Measurements from ENCODE around the gene CDKN2AIPNL. TPM values are rescaled to one million over a fixed set of nuclear protein-coding genes. Genes with fewer than 3 reads are reported as not detected.

Gene CDKN2AIPNL
- total and polyA plus RNA-seq, 5 experiments from 2014 or later: 18.3 to 34.2 (median 28.0) TPM

DNA sequence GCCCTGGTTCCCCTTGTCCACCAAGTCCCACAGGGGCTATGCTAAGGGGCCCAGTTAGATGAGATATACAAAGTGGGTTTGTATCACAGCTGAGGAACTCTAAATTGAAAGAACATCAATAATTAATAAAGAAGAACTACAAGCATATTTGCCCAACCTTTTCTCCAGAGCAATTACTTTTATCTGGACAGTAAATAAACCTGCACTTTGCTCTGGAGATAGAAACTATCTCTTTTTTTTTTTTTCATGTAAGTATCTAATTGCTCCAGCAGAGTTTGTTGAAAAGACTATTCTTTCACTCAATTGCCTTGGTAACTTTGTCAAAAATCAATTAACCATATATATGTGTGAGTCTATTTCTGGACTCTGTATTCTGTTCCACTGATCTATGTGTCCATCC lies 6.0 kb upstream of the CDKN2AIPNL start:
- no peak overlapping the region for H3K4me3 Mint-ChIP-seq
- POLR2A ChIA-PET: interaction anchor here (0.7 kb wide), 1 partner anchor 56 kb away, joined by 3 read pairs; no protein-coding TSS in a partner anchor
- ATAC-seq (no peak), DNase-seq (no peak)
- H3K4me1 Mint-ChIP-seq: peaks cover 0 to 6% (median 3%) of the 10 kb centered on the region in 4 donors
- H3K36me3 Mint-ChIP-seq: no peaks in the 10 kb centered on the region
- no peaks in the 10 kb centered on the region for H3K9me3 Mint-ChIP-seq
- H3K27me3 Mint-ChIP-seq: peaks cover 0 to 2% (median 0%) of the 10 kb centered on the region in 5 donors
- H3K27ac Mint-ChIP-seq: no peak overlapping the region

GRCh38 chr5:134413046-134413445 lies 1.4 kb upstream of the CDKN2AIPNL start:
- H3K36me3 Mint-ChIP-seq: peaks cover 0 to 10% (median 0%) of the 10 kb centered on the region in 3 donors
- no peaks in the 10 kb centered on the region for H3K9me3 Mint-ChIP-seq
- H3K27me3 Mint-ChIP-seq: no peaks in the 10 kb centered on the region
- peaks cover 14 to 41% (median 36%) of the 10 kb centered on the region in 4 donors for H3K4me1 Mint-ChIP-seq
- DNase-seq: no peak
- no peak for ATAC-seq
- H3K27ac Mint-ChIP-seq: peak overlapping the region in 9 of 10 donors; percentile 10 to 93 (median 64)
- POLR2A ChIA-PET: interaction anchor here (0.9 to 6.4 kb wide), 6 partner anchors 15 to 219 kb away, joined by 3 to 137 read pairs (median 4); partner anchors contain the start of gene JADE2
- H3K4me3 Mint-ChIP-seq: peak overlapping the region in 9 of 10 donors; percentile 19 to 95 (median 65)

- DNase-seq (no peak), ATAC-seq (no peak)
- Mint-ChIP-seq H3K27ac (peak overlapping the region; percentile 83 to 96 (median 92)), H3K27me3 (no peaks in the 10 kb centered on the region), H3K36me3 (peaks cover 0 to 24% (median 0%) of the 10 kb centered on the region in 3 donors), H3K9me3 (no peaks in the 10 kb centered on the region), H3K4me1 (peaks cover 16 to 41% (median 36%) of the 10 kb centered on the region in 4 donors), H3K4me3 (peak overlapping the region; percentile 88 to 95 (median 93))
- POLR2A ChIA-PET: interaction anchor here (0.6 to 6.4 kb wide), 27 partner anchors 9 to 347 kb away, joined by 3 to 137 read pairs (median 4); partner anchors contain the start of genes DDX46, JADE2, PPP2CA and SKP1
Measured at GRCh38 chr5:134411228-134411545, 494 bp downstream of the CDKN2AIPNL start.

GRCh38 chr5:134410822-134411221 lies 859 bp downstream of the CDKN2AIPNL start:
- POLR2A ChIA-PET: interaction anchor here (0.9 to 6.4 kb wide), 20 partner anchors 13 to 184 kb away, joined by 3 to 137 read pairs (median 5); partner anchors contain the start of genes JADE2, PPP2CA and UBE2B
- Mint-ChIP-seq H3K36me3 (peaks cover 0 to 27% (median 0%) of the 10 kb centered on the region in 3 donors), H3K9me3 (no peaks in the 10 kb centered on the region), H3K4me1 (peaks cover 16 to 41% (median 36%) of the 10 kb centered on the region in 4 donors), H3K27ac (peak overlapping the region; percentile 79 to 96 (median 92)), H3K4me3 (peak overlapping the region; percentile 88 to 95 (median 93)), H3K27me3 (no peaks in the 10 kb centered on the region)
- DNase-seq (no peak), ATAC-seq (no peak)

DNA sequence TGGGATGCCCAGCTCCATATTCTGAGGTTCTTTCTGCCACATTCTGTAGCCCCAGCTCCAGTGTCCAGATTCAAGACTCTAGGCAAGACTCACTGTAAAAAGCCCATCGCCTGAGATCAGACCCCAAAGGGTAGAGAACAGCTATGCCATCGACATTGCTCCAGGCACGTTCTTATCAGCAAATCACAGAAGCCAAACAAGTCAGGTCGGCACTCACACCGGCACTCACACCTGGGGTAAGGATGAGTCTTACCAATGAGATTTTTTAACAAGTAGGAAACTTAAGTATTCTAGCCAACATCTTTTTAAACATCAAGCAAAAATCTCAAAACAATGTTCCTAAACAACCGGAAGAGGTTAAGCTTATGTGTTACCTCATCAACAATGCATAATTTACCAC lies 2.4 kb downstream of the CDKN2AIPNL start:
- peak overlapping the region in 6 of 10 donors; percentile 5 to 48 (median 28) for H3K4me3 Mint-ChIP-seq
- peaks cover 16 to 41% (median 36%) of the 10 kb centered on the region in 4 donors for H3K4me1 Mint-ChIP-seq
- H3K9me3 Mint-ChIP-seq: no peaks in the 10 kb centered on the region
- DNase-seq (no peak), ATAC-seq (no peak)
- peaks cover 0 to 37% (median 0%) of the 10 kb centered on the region in 3 donors for H3K36me3 Mint-ChIP-seq
- POLR2A ChIA-PET: interaction anchor here (1.1 to 2.8 kb wide), 5 partner anchors 11 to 117 kb away, joined by 4 to 22 read pairs (median 4); partner anchors contain the start of gene UBE2B
- no peaks in the 10 kb centered on the region for H3K27me3 Mint-ChIP-seq
- H3K27ac Mint-ChIP-seq: peak overlapping the region in 4 of 10 donors; percentile 5 to 60 (median 56)

GRCh38 chr5:134406390-134406789 lies 5.3 kb downstream of the CDKN2AIPNL start:
- no peaks in the 10 kb centered on the region for H3K27me3 Mint-ChIP-seq
- no peak for DNase-seq
- ATAC-seq: no peak
- POLR2A ChIA-PET: interaction anchor here (0.7 to 2.2 kb wide), 2 partner anchors 119 to 180 kb away, joined by 4 to 7 read pairs; partner anchors contain the start of gene JADE2
- H3K4me3 Mint-ChIP-seq: no peak overlapping the region
- no peaks in the 10 kb centered on the region for H3K9me3 Mint-ChIP-seq
- H3K36me3 Mint-ChIP-seq: peaks cover 0 to 56% (median 0%) of the 10 kb centered on the region in 3 donors
- peaks cover 7 to 26% (median 23%) of the 10 kb centered on the region in 4 donors for H3K4me1 Mint-ChIP-seq
- H3K27ac Mint-ChIP-seq: no peak overlapping the region

GRCh38 chr5:134403951-134404350 lies 7.7 kb downstream of the CDKN2AIPNL start:
- POLR2A ChIA-PET: interaction anchor here (0.6 kb wide), 1 partner anchor 136 kb away, joined by 6 read pairs; no protein-coding TSS in a partner anchor

DNA sequence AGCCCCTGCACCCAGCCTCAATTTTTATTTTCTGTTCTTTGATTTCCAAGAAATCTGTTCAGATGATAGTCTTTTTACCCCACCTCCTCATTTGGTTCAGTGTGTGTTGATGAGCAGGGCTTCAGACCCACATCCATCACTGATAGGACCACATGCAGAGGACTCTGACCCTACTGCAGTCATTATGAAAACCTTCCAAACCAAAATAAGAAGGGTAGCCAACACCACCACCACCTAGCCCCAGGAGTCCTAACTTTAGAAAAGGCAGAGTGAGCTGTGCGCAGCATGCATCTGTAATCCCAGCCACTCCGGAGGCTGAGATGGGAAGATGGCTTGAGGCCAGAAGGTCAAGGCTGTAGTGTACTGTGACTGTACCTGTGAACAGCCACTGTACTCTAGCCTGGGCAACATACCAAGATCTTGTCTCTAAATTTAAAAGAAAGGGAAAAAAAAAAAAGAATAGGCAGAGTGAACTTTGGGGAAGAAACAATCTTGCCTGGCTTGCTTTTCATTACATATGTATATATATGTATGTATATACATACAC lies 13.0 kb downstream of the CDKN2AIPNL start:
- Mint-ChIP-seq H3K36me3 (peaks cover 0 to 57% (median 6%) of the 10 kb centered on the region in 3 donors), H3K9me3 (no peaks in the 10 kb centered on the region), H3K27ac (peak overlapping the region in 4 of 10 donors; percentile 9 to 45 (median 32)), H3K4me3 (no peak overlapping the region), H3K4me1 (peaks cover 0 to 5% (median 2%) of the 10 kb centered on the region in 4 donors), H3K27me3 (no peaks in the 10 kb centered on the region)
- DNase-seq (no peak), ATAC-seq (no peak)
- POLR2A ChIA-PET: interaction anchor here (1.2 to 1.9 kb wide), 3 partner anchors 9 to 15 kb away, joined by 4 to 6 read pairs (median 5); no protein-coding TSS in a partner anchor

More at GRCh38 chr5:134403951-134404350, 7.7 kb downstream of the CDKN2AIPNL start:
- H3K9me3 Mint-ChIP-seq: no peaks in the 10 kb centered on the region
- no peak for DNase-seq
- peaks cover 0 to 53% (median 2%) of the 10 kb centered on the region in 3 donors for H3K36me3 Mint-ChIP-seq
- no peak overlapping the region for H3K4me3 Mint-ChIP-seq
- peak overlapping the region in 2 of 10 donors; percentile 27 to 34 for H3K27ac Mint-ChIP-seq
- peaks cover under 1 to 5% (median 2%) of the 10 kb centered on the region in 4 donors for H3K4me1 Mint-ChIP-seq
- no peaks in the 10 kb centered on the region for H3K27me3 Mint-ChIP-seq
- ATAC-seq: no peak

GRCh38 chr5:134397196-134397595 lies 14.5 kb downstream of the CDKN2AIPNL start:
- Mint-ChIP-seq H3K4me3 (no peak overlapping the region), H3K36me3 (peaks cover 0 to 64% (median 12%) of the 10 kb centered on the region in 3 donors), H3K4me1 (peaks cover 0 to 6% (median 2%) of the 10 kb centered on the region in 4 donors), H3K27me3 (no peaks in the 10 kb centered on the region), H3K9me3 (no peaks in the 10 kb centered on the region), H3K27ac (peak overlapping the region in 4 of 10 donors; percentile 0 to 76 (median 38))
- ATAC-seq: peak in 1 of 2 donors; percentile 26
- DNase-seq: no peak
- POLR2A ChIA-PET: interaction anchor here (0.9 to 1.9 kb wide), 3 partner anchors 16 to 79 kb away, joined by 5 to 8 read pairs (median 7); partner anchors contain the start of gene UBE2B

DNA sequence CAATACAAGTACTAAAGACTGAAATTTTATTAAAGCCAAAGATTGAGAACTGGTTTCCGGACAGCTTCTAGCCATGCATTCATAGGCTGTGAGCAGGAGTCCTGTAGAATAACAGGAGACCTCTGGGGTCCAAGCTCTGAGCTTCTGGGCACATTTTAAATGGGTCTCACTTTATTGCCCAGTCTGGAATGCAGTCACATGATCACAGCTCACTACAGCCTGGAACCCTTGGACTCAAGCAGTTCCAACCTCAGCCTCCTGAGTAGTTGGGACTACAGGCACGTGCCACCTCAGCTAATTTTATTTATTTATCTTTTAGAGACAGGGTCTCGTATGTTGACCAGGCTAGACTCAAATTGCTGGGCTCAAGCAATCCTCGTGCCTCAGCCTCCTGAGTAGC lies 15.4 kb downstream of the CDKN2AIPNL start:
- Mint-ChIP-seq H3K27me3 (no peaks in the 10 kb centered on the region), H3K27ac (peak overlapping the region in 3 of 10 donors; percentile 4 to 43 (median 18)), H3K4me1 (peaks cover 0 to 6% (median 2%) of the 10 kb centered on the region in 4 donors), H3K9me3 (no peaks in the 10 kb centered on the region), H3K4me3 (no peak overlapping the region), H3K36me3 (peaks cover 0 to 67% (median 15%) of the 10 kb centered on the region in 3 donors)
- ATAC-seq: no peak
- POLR2A ChIA-PET: interaction anchor here (1.8 kb wide), 1 partner anchor 24 kb away, joined by 7 read pairs; the partner anchor contains the start of gene UBE2B
- DNase-seq: no peak

- Mint-ChIP-seq H3K4me1 (peaks cover 0 to 6% (median 2%) of the 10 kb centered on the region in 4 donors), H3K27ac (no peak overlapping the region), H3K9me3 (no peaks in the 10 kb centered on the region), H3K4me3 (no peak overlapping the region), H3K36me3 (peaks cover 0 to 79% (median 21%) of the 10 kb centered on the region in 3 donors), H3K27me3 (no peaks in the 10 kb centered on the region)
- ATAC-seq: no peak
- DNase-seq: no peak
- POLR2A ChIA-PET: no interaction called here
Measured at GRCh38 chr5:134394932-134395331, 16.7 kb downstream of the CDKN2AIPNL start.

DNA sequence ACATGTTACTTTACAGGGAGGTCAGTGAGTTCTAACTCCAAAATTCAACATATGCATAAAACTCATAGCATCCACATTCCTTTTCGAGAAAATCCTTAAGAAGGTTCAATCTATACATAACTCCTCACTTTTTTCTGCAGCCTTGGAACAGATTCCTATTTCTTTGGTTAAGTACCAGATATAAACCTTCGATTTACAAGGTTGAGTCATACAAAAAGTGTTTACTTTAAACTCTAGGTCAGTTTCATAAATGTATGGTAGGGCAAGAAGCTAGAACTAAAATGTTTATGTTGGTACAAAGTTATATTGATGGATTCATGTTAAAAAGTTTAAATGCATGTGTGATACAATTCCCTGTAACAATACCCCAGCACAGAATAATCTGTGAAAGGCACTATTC lies 19.4 kb downstream of the CDKN2AIPNL start:
- POLR2A ChIA-PET: interaction anchor here (0.7 to 2.1 kb wide), 2 partner anchors 19 to 193 kb away, joined by 3 to 5 read pairs; partner anchors contain the start of gene CDKN2AIPNL
- peaks cover 0 to 2% (median 0%) of the 10 kb centered on the region in 9 donors for H3K9me3 Mint-ChIP-seq
- no peaks in the 10 kb centered on the region for H3K27me3 Mint-ChIP-seq
- H3K27ac Mint-ChIP-seq: peak overlapping the region in 3 of 10 donors; percentile 13 to 40 (median 17)
- H3K36me3 Mint-ChIP-seq: peaks cover 0 to 84% (median 31%) of the 10 kb centered on the region in 3 donors
- ATAC-seq (no peak), DNase-seq (no peak)
- no peak overlapping the region for H3K4me3 Mint-ChIP-seq
- peaks cover 0 to 3% (median 2%) of the 10 kb centered on the region in 4 donors for H3K4me1 Mint-ChIP-seq
